DMS79 treated with DMSO at 0.1 percent for 48 hours (cell line): ENCODE measurements around the gene ALDH16A1.

Source experiments
- DNase-seq: peaks from one replicate; lab custom pipeline; 2025; lab: John Stamatoyannopoulos, UW

The ALDH16A1 gene

GRCh38 chr19:49488863-49489537, 36.0 kb downstream of the ALDH16A1 start:
- DNase-seq, result no peak

GRCh38 chr19:49489601-49490167, 36.7 kb downstream of the ALDH16A1 start:
- DNase-seq, result no peak

- DNase-seq, result no peak
Measured at GRCh38 chr19:49490287-49491029, 37.4 kb downstream of the ALDH16A1 start.

- no peak for DNase-seq
Measured at GRCh38 chr19:49491030-49491803, 38.2 kb downstream of the ALDH16A1 start.

- DNase-seq, result no peak
Measured at GRCh38 chr19:49491804-49492572, 39.0 kb downstream of the ALDH16A1 start.

GRCh38 chr19:49492573-49493405, 39.8 kb downstream of the ALDH16A1 start:
- DNase-seq, result no peak

- no peak for DNase-seq
Measured at GRCh38 chr19:49496574-49497008, 43.6 kb downstream of the ALDH16A1 start.

GRCh38 chr19:49497047-49497788, 44.2 kb downstream of the ALDH16A1 start:
- peak; percentile 45 for DNase-seq

- no peak for DNase-seq
Measured at GRCh38 chr19:49497789-49498103, 44.7 kb downstream of the ALDH16A1 start.

- no peak for DNase-seq
Measured at GRCh38 chr19:49498475-49498874, 45.5 kb downstream of the ALDH16A1 start.

GRCh38 chr19:49499030-49499670, 46.1 kb downstream of the ALDH16A1 start:
- DNase-seq, result no peak

- DNase-seq, result peak; percentile 91
Measured at GRCh38 chr19:49502866-49503581, 50.0 kb downstream of the ALDH16A1 start.

GRCh38 chr19:49503582-49503962, 50.5 kb downstream of the ALDH16A1 start:
- no peak for DNase-seq

GRCh38 chr19:49506575-49507105, 53.6 kb downstream of the ALDH16A1 start:
- peak; percentile 27 for DNase-seq

- DNase-seq, result no peak
Measured at GRCh38 chr19:49507803-49508494, 54.9 kb downstream of the ALDH16A1 start.

- DNase-seq, result peak; percentile 66
Measured at GRCh38 chr19:49512970-49513745, 60.1 kb downstream of the ALDH16A1 start.

GRCh38 chr19:49513746-49514118, 60.7 kb downstream of the ALDH16A1 start:
- peak; percentile 32 for DNase-seq
